GM03348 (cell line): ENCODE data around the gene IDUA.
"Not testable (repeated sequence)": the region's sequence is repeated elsewhere in the genome, so short reads cannot be mapped to it uniquely, and the experiment has no call there.

Experiments
- DNase-seq: peaks from one replicate; pipeline ENCODE4 v3.0.0; 2012; ENCODE audit warnings: low spot score

IDUA gene

DNA sequence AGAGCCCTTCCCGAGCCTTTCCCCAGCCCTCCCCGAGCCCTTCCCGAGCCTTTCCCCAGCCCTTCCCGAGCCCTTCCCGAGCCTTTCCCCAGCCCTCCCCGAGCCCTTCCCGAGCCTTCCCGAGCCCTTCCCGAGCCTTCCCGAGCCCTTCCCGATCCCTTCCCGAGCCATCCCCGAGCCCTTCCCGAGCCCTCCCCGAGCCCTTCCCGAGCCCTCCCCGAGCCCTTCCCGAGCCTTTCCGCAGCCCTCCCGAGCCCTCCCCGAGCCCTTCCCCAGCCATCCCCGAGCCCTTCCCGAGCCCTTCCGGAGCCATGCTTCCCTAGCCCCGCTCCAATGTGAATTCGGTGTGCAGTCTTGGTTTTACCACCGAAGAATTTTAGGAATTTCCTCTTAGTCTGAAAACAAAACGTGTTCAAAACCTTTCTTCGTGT lies 59.8 kb downstream of the IDUA start:
- peak; percentile 79 for DNase-seq

DNA sequence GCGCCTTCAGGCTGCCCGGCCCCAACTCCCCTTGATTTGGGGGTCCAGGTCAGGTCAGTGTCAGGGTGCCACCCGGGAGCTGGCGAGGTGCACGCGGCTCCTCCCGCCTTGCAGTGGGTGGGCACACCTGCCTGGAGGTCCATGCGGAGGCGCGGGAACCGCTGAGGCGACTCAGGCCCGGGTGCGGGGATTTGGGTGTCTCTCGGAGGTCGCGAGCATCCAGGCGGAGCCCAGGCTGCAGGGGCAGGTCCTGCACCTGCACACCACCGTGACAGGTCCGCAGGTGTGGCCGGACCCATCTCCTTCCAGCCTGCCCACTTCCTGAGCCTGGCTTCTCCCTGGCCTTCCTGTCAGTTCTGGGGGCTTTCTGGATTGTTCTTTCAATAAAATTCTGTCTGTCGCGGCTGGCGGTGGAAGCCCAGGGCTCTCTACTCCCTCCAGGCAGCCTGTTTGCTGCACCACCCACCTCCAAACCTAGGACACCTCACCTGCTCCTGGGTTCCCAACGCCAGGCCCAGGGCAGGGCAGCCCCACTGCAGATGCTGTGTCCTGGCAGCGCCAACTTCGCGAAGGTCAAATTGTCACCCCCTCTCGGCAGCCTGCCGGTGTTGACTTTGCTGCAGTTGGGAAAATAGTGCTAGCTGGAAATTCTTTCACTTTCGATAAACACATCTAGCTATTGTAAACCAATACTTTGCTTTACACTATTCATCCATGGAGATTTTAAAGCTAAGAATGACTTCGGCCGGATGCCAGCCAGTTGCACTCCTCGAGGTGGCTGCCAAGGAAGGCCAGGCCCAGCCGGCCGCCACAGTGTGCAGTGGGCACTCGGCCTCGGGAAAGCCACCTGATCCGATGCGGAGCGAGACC lies 60.5 kb downstream of the IDUA start:
- no peak for DNase-seq

DNA sequence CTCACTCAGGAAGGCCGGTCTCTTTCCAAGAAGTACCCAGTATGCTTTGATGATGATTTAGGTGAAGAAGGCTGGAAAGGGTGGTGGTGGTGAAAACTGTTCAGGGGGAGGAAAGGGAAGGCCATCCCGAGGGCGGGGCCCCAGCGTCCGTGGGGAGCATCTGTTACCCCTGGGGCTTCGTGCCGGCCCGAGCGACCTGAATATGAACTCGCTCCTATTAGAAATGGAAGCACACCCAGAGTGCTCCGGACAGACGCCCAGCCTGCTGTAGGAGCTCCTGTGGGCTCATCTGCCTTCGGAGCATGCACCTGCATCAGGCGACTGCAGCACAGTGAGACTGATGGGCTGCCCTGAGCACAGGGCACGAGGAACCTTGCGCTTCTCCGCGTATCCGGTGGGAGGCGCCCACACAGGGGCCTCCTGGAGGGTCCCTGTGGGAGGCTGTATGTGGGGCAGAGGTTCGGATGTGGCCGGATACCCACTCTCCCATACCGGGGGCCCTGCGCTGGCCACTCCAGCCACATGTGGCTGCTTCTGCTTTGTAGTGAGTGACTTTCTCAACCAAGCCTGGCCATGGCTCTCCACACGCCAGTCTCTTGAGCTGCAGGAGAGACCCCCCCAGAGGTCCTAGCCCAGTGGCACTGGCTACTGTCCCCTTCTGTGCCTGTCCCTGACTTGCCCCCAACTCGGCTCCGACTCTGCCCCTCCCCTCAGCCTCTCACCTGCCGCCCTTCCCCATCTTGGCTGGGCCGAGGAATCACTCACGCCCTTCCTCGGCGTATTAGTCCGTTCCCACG lies 61.3 kb downstream of the IDUA start:
- no peak for DNase-seq

DNA sequence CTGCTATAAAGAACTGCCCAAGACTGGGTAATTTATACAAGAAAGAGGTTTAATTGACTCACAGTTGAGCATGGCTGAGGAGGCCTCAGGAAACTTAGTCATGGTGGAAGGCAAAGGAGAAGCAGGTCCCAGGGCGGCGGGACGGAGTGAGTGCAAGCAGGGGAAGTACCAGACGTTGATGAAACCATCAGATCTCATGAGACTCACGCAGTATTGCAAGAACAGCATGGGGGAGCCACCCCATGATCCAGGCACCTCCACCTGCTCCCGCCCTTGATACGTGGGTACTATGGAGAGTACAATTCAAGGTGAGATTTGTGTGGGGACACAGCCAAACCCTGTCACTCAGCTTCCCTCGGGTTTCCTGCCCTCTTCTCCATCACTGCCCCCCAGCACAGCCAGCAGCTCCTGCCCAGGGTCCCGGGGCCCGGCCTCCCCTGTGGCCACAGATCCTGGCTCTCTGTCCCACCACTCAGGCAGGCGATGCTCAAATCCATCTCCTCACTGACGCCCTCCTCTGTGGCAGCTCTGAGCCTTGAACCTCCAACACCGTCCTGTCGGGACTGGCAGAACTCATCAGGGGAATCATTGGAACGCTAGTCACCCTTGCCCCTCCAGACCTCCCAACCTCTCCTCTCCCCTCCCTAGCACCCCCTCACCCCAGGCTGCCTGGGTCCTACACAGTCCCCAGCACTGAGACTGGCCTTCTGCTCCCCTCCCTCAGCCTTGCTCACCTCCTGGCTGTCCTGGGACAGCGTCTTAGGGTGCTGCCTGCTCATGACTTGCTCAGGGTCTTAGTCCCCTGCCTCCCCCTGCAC lies 62.1 kb downstream of the IDUA start:
- no peak for DNase-seq

DNA sequence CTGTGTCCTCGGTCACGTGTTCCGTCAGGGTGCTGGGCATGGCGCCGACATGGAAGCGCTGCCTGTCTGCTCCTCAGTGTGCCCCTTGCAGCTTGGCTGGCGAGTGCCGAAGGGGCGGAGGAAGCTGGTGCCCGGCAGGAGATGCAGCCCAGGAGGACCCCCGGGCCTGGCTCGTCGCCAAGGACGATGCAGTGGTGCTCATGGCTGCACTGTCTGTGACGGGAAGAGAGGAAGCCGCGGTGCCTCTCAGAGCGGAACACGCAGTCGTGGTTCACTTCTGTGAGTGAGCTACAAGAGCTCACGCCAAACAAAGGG lies 62.7 kb downstream of the IDUA start:
- DNase-seq: no peak

DNA sequence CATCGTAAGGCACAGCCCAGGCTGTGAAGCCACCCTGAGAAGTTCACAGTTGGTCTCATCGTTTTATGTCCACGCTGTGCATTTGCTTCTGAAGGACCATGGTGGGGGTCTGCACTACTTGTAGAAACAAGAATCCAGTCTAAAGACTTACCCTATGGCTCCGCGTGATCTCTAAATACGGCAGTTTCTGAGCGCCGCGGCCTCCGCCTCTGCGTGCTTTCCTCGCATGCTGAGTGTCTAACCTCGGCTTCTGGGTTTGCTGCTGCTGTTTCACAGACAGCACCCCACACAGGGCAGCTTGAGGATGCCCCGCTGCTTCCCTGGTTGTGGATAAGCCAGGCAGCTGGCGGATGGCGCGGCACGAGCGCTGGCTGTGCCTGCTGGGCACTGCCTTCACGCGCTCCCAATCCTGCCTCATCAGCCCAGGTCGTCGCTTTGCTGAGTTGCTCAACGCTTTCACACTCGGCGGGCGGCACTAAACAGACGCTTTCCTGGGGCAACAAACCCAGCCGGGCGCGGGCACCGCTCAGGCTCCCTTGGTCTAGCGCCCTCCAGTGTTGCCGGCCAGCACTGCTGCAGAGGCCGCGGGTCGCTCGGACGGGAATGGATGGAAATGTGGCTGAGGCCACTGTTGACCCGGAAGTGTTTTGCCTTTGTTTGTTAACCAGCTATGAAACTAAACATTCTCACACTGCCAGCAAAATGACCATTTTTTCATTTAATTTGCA lies 63.8 kb downstream of the IDUA start:
- no peak for DNase-seq

DNA sequence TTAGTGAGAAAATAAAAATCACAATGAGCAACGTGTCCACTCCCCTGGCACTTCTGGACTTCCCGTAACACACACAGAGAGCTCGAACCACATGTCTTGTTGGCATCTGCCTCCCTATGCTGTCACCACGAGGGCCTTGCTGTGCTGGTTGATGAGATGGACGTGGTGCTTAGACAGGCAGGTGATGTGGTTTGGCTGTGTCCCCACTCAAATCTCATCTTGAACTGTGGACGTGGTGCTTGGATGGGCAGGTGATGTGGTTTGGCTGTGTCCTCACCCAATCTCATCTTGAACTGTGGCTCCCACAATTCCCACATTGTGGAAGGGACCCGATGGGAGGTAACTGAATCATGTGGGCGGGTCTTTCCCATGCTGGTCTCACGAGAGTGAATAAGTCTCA lies 64.6 kb downstream of the IDUA start:
- DNase-seq: no peak

DNA sequence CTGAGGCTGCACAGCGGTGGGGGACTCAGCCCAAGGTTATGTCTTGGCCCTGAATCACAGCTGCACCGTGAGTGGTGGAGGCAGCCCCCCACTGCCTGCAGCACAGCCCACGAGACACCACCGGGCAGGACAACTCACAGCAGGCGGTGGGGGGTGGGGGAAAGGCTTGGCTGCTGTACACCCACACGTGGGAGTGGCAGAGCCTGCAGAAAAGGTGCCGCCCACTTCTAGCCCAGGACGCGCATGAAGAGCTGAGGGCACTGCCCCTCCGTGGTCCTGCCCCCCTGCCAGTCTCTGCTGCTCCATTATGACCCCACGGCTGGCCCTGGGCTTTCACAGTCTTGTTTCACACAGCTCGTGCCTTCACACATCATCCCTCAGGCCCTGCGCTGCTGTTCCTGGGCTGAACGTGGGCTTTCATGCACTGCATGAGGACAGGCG lies 65.4 kb downstream of the IDUA start:
- no peak for DNase-seq

DNA sequence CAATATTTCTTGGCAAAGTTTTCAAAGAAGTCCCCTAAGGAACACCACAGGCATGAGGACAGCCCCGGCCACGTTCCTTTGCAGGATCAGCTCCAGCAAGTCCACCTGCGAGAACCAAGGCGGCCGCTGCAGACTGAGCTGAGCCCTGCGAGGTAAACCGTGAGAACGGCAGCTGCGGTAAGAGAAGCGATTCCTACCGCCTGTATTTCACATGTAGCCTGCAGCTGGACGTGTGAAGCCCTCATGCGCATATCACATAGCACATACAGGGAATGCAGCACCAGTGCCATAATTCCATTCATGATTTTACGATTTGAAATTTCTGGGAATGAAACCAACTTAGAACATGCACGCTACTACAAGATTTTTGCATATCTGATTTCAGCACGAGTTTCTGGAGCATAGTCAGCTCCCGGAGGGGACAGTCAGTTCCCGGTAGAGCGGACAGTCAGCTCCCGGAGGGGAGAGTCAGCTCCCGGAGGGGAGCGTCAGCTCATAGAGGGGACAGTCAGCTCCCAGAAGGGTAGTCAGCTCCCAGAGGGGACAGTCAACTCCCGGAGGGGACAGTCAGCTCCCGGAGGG lies 66.3 kb downstream of the IDUA start:
- DNase-seq: peak; percentile 80

DNA sequence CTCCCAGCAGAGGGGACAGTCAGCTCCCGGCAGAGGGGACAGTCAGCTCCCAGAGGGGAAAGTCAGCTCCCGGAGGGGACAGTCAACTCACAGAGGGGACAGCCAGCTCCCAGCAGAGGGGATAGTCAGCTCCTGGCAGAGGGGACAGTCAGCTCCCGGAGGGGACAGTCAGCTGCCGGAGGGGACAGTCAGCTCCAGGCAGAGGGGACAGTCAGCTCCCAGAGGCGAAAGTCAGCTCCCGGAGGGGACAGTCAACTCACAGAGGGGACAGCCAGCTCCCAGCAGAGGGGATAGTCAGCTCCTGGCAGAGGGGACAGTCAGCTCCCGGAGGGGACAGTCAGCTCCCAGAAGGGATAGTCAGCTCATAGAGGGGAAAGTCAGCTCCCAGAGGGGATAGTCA lies 67.0 kb downstream of the IDUA start:
- not testable (repeated sequence) for DNase-seq
